Transverse colon (tissue), 4 donors: ENCODE data around the gene ADAM21. TPM values are rescaled to one million over a fixed set of nuclear protein-coding genes. Genes with fewer than 3 reads are reported as not detected.
"Not testable (repeated sequence)": the region's sequence is repeated elsewhere in the genome, so short reads cannot be mapped to it uniquely, and the experiment has no call there.

Experiments
- DNase-seq: peaks from one replicate; pipeline ENCODE4 v3.0.0-alpha.2; 2019
- H3K27ac ChIP-seq, 4 donors: fragments of 200-600 bp; sonication (generic); 2 replicates each; pipeline ENCODE4 v1.5.1; 2016 to 2018; ENCODE audit warnings: inconsistent platforms in 4 of 4
- H3K27me3 ChIP-seq: fragments of 200-600 bp; sonication (generic); 2 replicates; pipeline ENCODE4 v1.5.1; 2017; ENCODE audit warnings: inconsistent platforms
- H3K36me3 ChIP-seq, 4 donors: fragments of 200-600 bp; sonication (generic); 2 replicates each; pipeline ENCODE4 v1.5.1; 2017 to 2019; ENCODE audit warnings: inconsistent platforms in 4 of 4
- H3K4me1 ChIP-seq, 4 donors: fragments of 200-600 bp; sonication (generic); 2 replicates each; pipeline ENCODE4 v1.5.1; 2017 to 2020; ENCODE audit warnings: inconsistent platforms in 4 of 4
- H3K4me3 ChIP-seq, 4 donors: fragments of 200-600 bp; sonication (generic); 1 replicate in 1 of 4; 2 replicates in 3 of 4; pipeline versions ENCODE4 v1.5.1 to v1.6.1; 2017 to 2019; ENCODE audit warnings: inconsistent platforms in 4 of 4
- H3K9me3 ChIP-seq, 2 donors: fragments of 200-600 bp; sonication (generic); 2 replicates each; pipeline ENCODE4 v1.5.1; 2017 to 2019; ENCODE audit warnings: inconsistent platforms in 2 of 2
- CTCF ChIP-seq, 5 experiments: fragments of 200-600 bp in 3 of 5; fragments of 450-650 bp in 2 of 5; sonication (generic) in 3 of 5; IDR thresholded peaks; 1 replicate in 2 of 5; 2 replicates in 3 of 5; pipeline ENCODE4 v1.5.1; 2016 to 2017; ENCODE audit warnings: antibody characterized with exemption in 5 of 5, inconsistent platforms in 3 of 5, mild to moderate bottlenecking in 2 of 5, moderate library complexity in 1 of 5
- EP300 ChIP-seq: sonication (generic); formaldehyde crosslinking; IDR thresholded peaks from one replicate; pipeline ENCODE4 v1.6.1; 2017; ENCODE audit warnings: antibody characterized with exemption, low read depth
- POLR2A ChIP-seq: fragments of 450-650 bp; IDR thresholded peaks from one replicate; pipeline ENCODE4 v1.6.1; 2016; ENCODE audit warnings: antibody characterized with exemption, mild to moderate bottlenecking, moderate library complexity
- POLR2AphosphoS5 ChIP-seq, 3 donors: sonication (generic); formaldehyde crosslinking; IDR thresholded peaks; one replicate each; pipeline ENCODE4 v1.6.1; 2016; ENCODE audit warnings: antibody characterized with exemption in 3 of 3
- WGBS, 2 donors: methylation state at CpG; one replicate each; pipeline ENCODE4 v1.1.5; 2018; ENCODE audit warnings: low coverage in 1 of 2; 5-methylcytosine and 5-hydroxymethylcytosine counted together
- in situ Hi-C, 4 donors: fragments of 200-750 bp; cut with MboI; loops; one replicate each; pipeline versions ENCODE4 v1.15.0 to v1.15.1; 2017; ENCODE audit warnings: low sequenced_read_pairs in 3 of 4, low pct_ligation_motif_present in 1 of 4, low pct_unique_long_range_greater_than_20kb in 1 of 4
- intact Hi-C: fragments of 100-400 bp; cut with DNase I; formaldehyde crosslinking; loops from one replicate; pipeline ENCODE4 v1.15.1; 2023; ENCODE audit warnings: low total_unique reads
- total RNA-seq, 4 donors: library from RNA; depleted of rRNA; stranded (reverse); fragments of >200 nt; gene quantifications; one replicate each; pipeline ENCODE4 v1.1.0, GENCODE V29; 2016

The ADAM21 gene
- total RNA-seq, 4 donors from 2014 or later: not detected

- Histone ChIP-seq H3K9me3 (no peaks in the 10 kb centered on the region), H3K27ac (no peak overlapping the region), H3K27me3 (no peaks in the 10 kb centered on the region), H3K4me1 (no peaks in the 10 kb centered on the region), H3K36me3 (no peaks in the 10 kb centered on the region), H3K4me3 (no peak overlapping the region)
- intact Hi-C loops (no loop called here), in situ Hi-C loops (no loop called here)
- DNase-seq: no peak
- WGBS, 2 donors: 0 to 20% methylated on average over 1 of the region's 1 CpG
- TF ChIP-seq POLR2AphosphoS5 (IDR thresholded peaks at IDR 0.05): no peak
- no peak for TF ChIP-seq EP300
- no peak for TF ChIP-seq POLR2A
- TF ChIP-seq CTCF (IDR thresholded peaks at IDR 0.05): no peak
Measured at GRCh38 chr14:70425354-70425753, 26.6 kb upstream of the ADAM21 start.

GRCh38 chr14:70426555-70426954, 25.4 kb upstream of the ADAM21 start:
- H3K27ac ChIP-seq: not testable (repeated sequence)

GRCh38 chr14:70436867-70437266, 15.1 kb upstream of the ADAM21 start:
- TF ChIP-seq CTCF (IDR thresholded peaks at IDR 0.05): no peak
- TF ChIP-seq EP300: no peak
- no peak for TF ChIP-seq POLR2A
- no peak for TF ChIP-seq POLR2AphosphoS5 (IDR thresholded peaks at IDR 0.05)
- 38 to 42% methylated on average over 3 to 4 of the region's 4 CpGs for WGBS, 2 donors
- no peaks in the 10 kb centered on the region for H3K27me3 ChIP-seq
- peaks cover 11 to 19% of the 10 kb centered on the region in 2 donors for H3K9me3 ChIP-seq
- H3K4me3 ChIP-seq: no peak overlapping the region
- no peak for DNase-seq
- intact Hi-C loops (no loop called here), in situ Hi-C loops (no loop called here)
- no peak overlapping the region for H3K27ac ChIP-seq
- H3K4me1 ChIP-seq: no peaks in the 10 kb centered on the region
- H3K36me3 ChIP-seq: no peaks in the 10 kb centered on the region

More at GRCh38 chr14:70426555-70426954, 25.4 kb upstream of the ADAM21 start:
- 65% methylated on average over 4 of the region's 4 CpGs; no CpG with 5 or more reads in 1 of the 2 donors for WGBS, 2 donors
- H3K4me1 ChIP-seq, DNase-seq, intact Hi-C loops, H3K36me3 ChIP-seq, H3K4me3 ChIP-seq, H3K9me3 ChIP-seq, in situ Hi-C loops, H3K27me3 ChIP-seq: not testable (repeated sequence)

- 57 to 74% methylated on average over 3 of the region's 3 CpGs for WGBS, 2 donors
- DNase-seq: no peak
- in situ Hi-C loops: no loop called here
- Histone ChIP-seq H3K36me3 (no peaks in the 10 kb centered on the region), H3K9me3 (peaks cover 23 to 27% of the 10 kb centered on the region in 2 donors), H3K4me1 (no peaks in the 10 kb centered on the region), H3K4me3 (no peak overlapping the region), H3K27me3 (no peaks in the 10 kb centered on the region), H3K27ac (no peak overlapping the region)
- no peak for TF ChIP-seq POLR2A
- no peak for TF ChIP-seq EP300
- no peak for TF ChIP-seq CTCF (IDR thresholded peaks at IDR 0.05)
- TF ChIP-seq POLR2AphosphoS5 (IDR thresholded peaks at IDR 0.05): no peak
- intact Hi-C loops: no loop called here
Measured at GRCh38 chr14:70441641-70442040, 10.3 kb upstream of the ADAM21 start.

- TF ChIP-seq POLR2A: no peak
- TF ChIP-seq EP300: no peak
- TF ChIP-seq CTCF (IDR thresholded peaks at IDR 0.05): no peak
- TF ChIP-seq POLR2AphosphoS5 (IDR thresholded peaks at IDR 0.05): no peak
Measured at GRCh38 chr14:70442750-70443149, 9.2 kb upstream of the ADAM21 start.

More at GRCh38 chr14:70442750-70443149, 9.2 kb upstream of the ADAM21 start:
- in situ Hi-C loops: no loop called here
- WGBS, 2 donors: 87% methylated on average over 4 of the region's 4 CpGs; no CpG with 5 or more reads in 1 of the 2 donors
- Histone ChIP-seq H3K36me3 (no peaks in the 10 kb centered on the region), H3K27me3 (no peaks in the 10 kb centered on the region), H3K4me1 (no peaks in the 10 kb centered on the region), H3K4me3 (no peak overlapping the region), H3K9me3 (peaks cover 16 to 19% of the 10 kb centered on the region in 2 donors), H3K27ac (no peak overlapping the region)
- intact Hi-C loops: no loop called here
- no peak for DNase-seq
